GM23338 (cell line): ENCODE data around the gene SLC44A1. TPM values are rescaled to one million over a fixed set of nuclear protein-coding genes. Genes with fewer than 3 reads are reported as not detected.

Experiments used
- ATAC-seq: fragments of 200-7000 bp; cut with Tn5 transposase; 3 replicates; pipeline ENCODE4 v1.9.1; 2020
- DNase-seq: peaks from one replicate; pipeline ENCODE4 v3.0.0-alpha.2; 2015; ENCODE audit warnings: low spot score
- H2AFZ ChIP-seq: fragments of 200-600 bp; sonication (generic); 2 replicates; pipeline ENCODE4 v1.8.0; 2016; ENCODE audit warnings: antibody characterized with exemption, mild to moderate bottlenecking, moderate library complexity
- H3F3A ChIP-seq: fragments of 200-600 bp; sonication (generic); replicated peaks from 2 replicates; pipeline ENCODE4 v1.8.0; 2017; ENCODE audit warnings: antibody characterized with exemption, mixed run types, low read depth
- H3K27ac ChIP-seq: fragments of 200-600 bp; sonication (generic); 2 replicates; pipeline ENCODE4 v1.6.1; 2016; ENCODE audit warnings: low read depth
- H3K27me3 ChIP-seq: fragments of 200-600 bp; sonication (generic); 2 replicates; pipeline ENCODE4 v1.8.0; 2016; ENCODE audit warnings: mild to moderate bottlenecking, mixed run types, moderate library complexity; ENCODE audit not compliant: insufficient read depth
- H3K36me3 ChIP-seq: fragments of 200-600 bp; sonication (generic); 2 replicates; pipeline ENCODE4 v1.8.0; 2016; ENCODE audit warnings: mild to moderate bottlenecking; ENCODE audit not compliant: insufficient read depth
- H3K4me1 ChIP-seq: fragments of 200-600 bp; sonication (generic); 2 replicates; pipeline ENCODE4 v1.8.0; 2016; ENCODE audit warnings: mild to moderate bottlenecking, moderate library complexity; ENCODE audit not compliant: insufficient read depth
- H3K4me2 ChIP-seq: fragments of 200-600 bp; sonication (generic); 2 replicates; pipeline ENCODE4 v1.7.1; 2017; ENCODE audit warnings: mixed run types
- H3K4me3 ChIP-seq: fragments of 200-600 bp; sonication (generic); 2 replicates; pipeline ENCODE4 v1.6.1; 2016; ENCODE audit warnings: mixed run types
- H3K79me2 ChIP-seq: fragments of 200-600 bp; sonication (generic); replicated peaks from 2 replicates; pipeline ENCODE4 v1.8.0; 2017; ENCODE audit warnings: mild to moderate bottlenecking; ENCODE audit not compliant: insufficient read depth
- H3K9me2 ChIP-seq: fragments of 200-600 bp; sonication (generic); 2 replicates; pipeline ENCODE4 v1.8.0; 2017; ENCODE audit not compliant: insufficient read depth
- H4K20me1 ChIP-seq: fragments of 200-600 bp; sonication (generic); replicated peaks from 2 replicates; pipeline ENCODE4 v1.8.0; 2017; ENCODE audit warnings: mild to moderate bottlenecking; ENCODE audit not compliant: insufficient read depth
- H3K27ac Mint-ChIP-seq: 2 replicates; pipeline ENCODE4 v1.8.0; 2020; ENCODE audit warnings: inconsistent platforms, mild to moderate bottlenecking, moderate library complexity, mixed read lengths
- H3K27me3 Mint-ChIP-seq: 3 replicates; pipeline ENCODE4 v1.8.0; 2022; ENCODE audit warnings: low read depth, mild to moderate bottlenecking, moderate library complexity, mixed read lengths, inconsistent platforms; ENCODE audit not compliant: insufficient read depth, poor library complexity
- H3K36me3 Mint-ChIP-seq: 3 replicates; pipeline ENCODE4 v1.8.0; 2021; ENCODE audit warnings: low read depth, mild to moderate bottlenecking, inconsistent platforms, moderate library complexity, mixed read lengths
- H3K4me1 Mint-ChIP-seq: 3 replicates; pipeline ENCODE4 v1.8.0; 2020; ENCODE audit warnings: mild to moderate bottlenecking, inconsistent platforms, mixed read lengths
- H3K4me3 Mint-ChIP-seq: 3 replicates; pipeline ENCODE4 v1.8.0; 2021; ENCODE audit warnings: moderate library complexity, mild to moderate bottlenecking, inconsistent platforms, mixed read lengths
- H3K9me3 Mint-ChIP-seq: 3 replicates; pipeline ENCODE4 v1.8.0; 2020; ENCODE audit warnings: moderate library complexity, mild to moderate bottlenecking, inconsistent platforms, mixed read lengths
- CREB1 ChIP-seq: fragments of 250-450 bp; sonication (Bioruptor Pico); IDR thresholded peaks from 2 replicates; pipeline ENCODE4 v1.5.0; 2020; ENCODE audit warnings: low read depth, mild to moderate bottlenecking, moderate library complexity
- CTCF ChIP-seq, 2 experiments: fragments of 200-600 bp in 1 of 2; sonication (generic) in 1 of 2; conservative IDR thresholded peaks; 2 replicates each; pipeline versions ENCODE4 v1.5.1 to v1.6.1; 2016 to 2017; ENCODE audit warnings: antibody characterized with exemption in 2 of 2, low read depth in 2 of 2, mild to moderate bottlenecking in 2 of 2, moderate library complexity in 1 of 2
- ETS1 ChIP-seq: IDR thresholded peaks from 2 replicates; pipeline ENCODE4 v1.6.1; 2016; ENCODE audit warnings: antibody characterized with exemption
- EZH2 ChIP-seq: fragments of 200-600 bp; sonication (generic); IDR thresholded peaks from one replicate; pipeline ENCODE4 v1.8.0; 2017; ENCODE audit warnings: antibody characterized with exemption, mild to moderate bottlenecking, low read depth; ENCODE audit not compliant: unreplicated experiment
- EZH2phosphoT487 ChIP-seq: fragments of 200-600 bp; sonication (generic); IDR thresholded peaks from one replicate; pipeline ENCODE4 v1.8.1; 2018; ENCODE audit warnings: antibody characterized with exemption; ENCODE audit not compliant: unreplicated experiment
- JUNB ChIP-seq: IDR thresholded peaks from one replicate; pipeline ENCODE4 v1.6.1; 2016; ENCODE audit warnings: antibody characterized with exemption; ENCODE audit not compliant: unreplicated experiment
- NANOG ChIP-seq: IDR thresholded peaks from 2 replicates; pipeline ENCODE4 v1.6.1; 2016; ENCODE audit warnings: antibody characterized with exemption, borderline replicate concordance
- POLR2AphosphoS5 ChIP-seq: IDR thresholded peaks from 2 replicates; pipeline ENCODE4 v1.6.1; 2016; ENCODE audit warnings: antibody characterized with exemption, low read depth
- STAT1 ChIP-seq: IDR thresholded peaks from one replicate; pipeline ENCODE4 v1.6.1; 2016; ENCODE audit warnings: antibody characterized with exemption; ENCODE audit not compliant: unreplicated experiment
- ZNF114 ChIP-seq: fragments of 250-450 bp; sonication (Bioruptor Pico); IDR thresholded peaks from 2 replicates; pipeline ENCODE4 v1.5.0; 2020; ENCODE audit warnings: mild to moderate bottlenecking, moderate library complexity
- ZNF331 ChIP-seq: fragments of 250-450 bp; sonication (Bioruptor Pico); IDR thresholded peaks from 2 replicates; pipeline ENCODE4 v1.5.0; 2020; ENCODE audit warnings: low read depth, mild to moderate bottlenecking, moderate library complexity
- ZNF462 ChIP-seq: fragments of 250-450 bp; sonication (Bioruptor Pico); IDR thresholded peaks from 2 replicates; pipeline ENCODE4 v1.5.0; 2020; ENCODE audit warnings: mild to moderate bottlenecking, moderate library complexity
- polyA plus RNA-seq: library from polyadenylated mRNA; unstranded; fragments of >200 nt; fragmentation: Nextera tagmentation; extraction: Ambion mirVana; gene quantifications from 2 replicates; pipeline ENCODE4 v1.2.1, GENCODE V29; 2016
- total RNA-seq: library from RNA; depleted of rRNA; stranded (reverse); fragments of >200 nt; shearing (Covaris generic); gene quantifications from 2 replicates; pipeline ENCODE4 v1.2.3, GENCODE V29; 2014

The SLC44A1 gene
- total and polyA plus RNA-seq, 2 experiments from 2014 or later: 14.9 to 75.0 TPM

- Histone ChIP-seq H3K4me2 (no peak overlapping the region), H3F3A (no peaks in the 10 kb centered on the region), H3K9me2 (no peaks in the 10 kb centered on the region), H3K27me3 (no peaks in the 10 kb centered on the region), H3K4me3 (no peak overlapping the region), H3K79me2 (no peaks in the 10 kb centered on the region), H3K36me3 (no peaks in the 10 kb centered on the region), H3K4me1 (no peaks in the 10 kb centered on the region), H2AFZ (no peak overlapping the region), H3K27ac (no peak overlapping the region), H4K20me1 (no peaks in the 10 kb centered on the region)
- H3K4me1 Mint-ChIP-seq: peaks cover 4% of the 10 kb centered on the region; the same call in 2 of the 3 replicates
- ATAC-seq (no peak), DNase-seq (no peak)
- peaks cover 25% of the 10 kb centered on the region; the same call in 2 of the 3 replicates for H3K36me3 Mint-ChIP-seq
- TF ChIP-seq POLR2AphosphoS5: no peak
- no peak for TF ChIP-seq NANOG
- TF ChIP-seq STAT1: no peak
- no peak for TF ChIP-seq JUNB
- no peak for TF ChIP-seq ZNF114 (CRISPR knock-in tag)
- no peak for TF ChIP-seq ETS1
- TF ChIP-seq ZNF331: no peak
- TF ChIP-seq EZH2: no peak
- no peak for TF ChIP-seq CTCF (conservative IDR thresholded peaks at IDR 0.05; ENCODE audit: low read depth in 2 of 2)
- H3K9me3 Mint-ChIP-seq: no peaks in the 10 kb centered on the region
- H3K4me3 Mint-ChIP-seq: no peak overlapping the region
- H3K27ac Mint-ChIP-seq: no peak overlapping the region
- H3K27me3 Mint-ChIP-seq: no peaks in the 10 kb centered on the region
These were observed 118.0 kb downstream of the SLC44A1 start for GRCh38 chr9:105362470-105362869.

- peaks cover 30% of the 10 kb centered on the region; the same call in 2 of the 3 replicates for H3K36me3 Mint-ChIP-seq
- DNase-seq: no peak
- no peak for TF ChIP-seq STAT1
- no peak for TF ChIP-seq EZH2phosphoT487
- TF ChIP-seq POLR2AphosphoS5: no peak
- no peak for TF ChIP-seq CREB1 (CRISPR knock-in tag)
- TF ChIP-seq ZNF462: no peak
- no peak for TF ChIP-seq CTCF (conservative IDR thresholded peaks at IDR 0.05; ENCODE audit: low read depth in 2 of 2)
These were observed 119.4 kb downstream of the SLC44A1 start for GRCh38 chr9:105363837-105364236.

More at GRCh38 chr9:105363837-105364236, 119.4 kb downstream of the SLC44A1 start:
- no peak overlapping the region for H3K4me3 Mint-ChIP-seq
- Histone ChIP-seq H3K27me3 (no peaks in the 10 kb centered on the region), H3F3A (no peaks in the 10 kb centered on the region), H3K79me2 (no peaks in the 10 kb centered on the region), H3K27ac (no peak overlapping the region), H3K4me2 (no peak overlapping the region), H2AFZ (no peak overlapping the region), H4K20me1 (no peaks in the 10 kb centered on the region), H3K36me3 (no peaks in the 10 kb centered on the region), H3K4me1 (no peaks in the 10 kb centered on the region), H3K9me2 (no peaks in the 10 kb centered on the region), H3K4me3 (no peak overlapping the region)
- ATAC-seq: no peak
- H3K27me3 Mint-ChIP-seq: no peaks in the 10 kb centered on the region
- H3K9me3 Mint-ChIP-seq: no peaks in the 10 kb centered on the region
- no peak overlapping the region for H3K27ac Mint-ChIP-seq
- H3K4me1 Mint-ChIP-seq: peaks cover 4% of the 10 kb centered on the region; the same call in 2 of the 3 replicates
